Measurements from ENCODE around the gene ZNF692.

The ZNF692 gene

DNA sequence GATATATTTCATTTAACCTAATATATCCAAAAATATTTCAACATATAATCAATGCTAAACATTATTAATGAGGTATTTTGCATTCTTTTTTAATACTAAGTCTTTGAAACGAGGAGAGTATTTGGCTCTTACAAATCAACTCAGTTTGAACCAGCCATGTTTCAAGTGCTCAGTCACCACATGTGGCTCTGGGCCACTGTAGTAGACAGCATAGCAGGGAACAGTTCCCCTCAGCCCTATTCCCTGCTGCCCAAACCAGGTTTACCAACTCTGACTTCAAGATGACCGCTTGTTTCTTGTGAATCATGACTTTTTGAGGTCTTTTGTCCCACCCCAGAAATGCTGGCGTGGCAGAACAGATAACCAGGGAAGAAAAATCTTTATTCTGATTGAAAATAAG, 15.2 kb downstream of the ZNF692 start:
- TF ChIP-seq ZBTB7A (IDR thresholded peaks at IDR 0.05; ENCODE audit: low read depth) (no peak), EP300 (IDR thresholded peaks at IDR 0.05; ENCODE audit: borderline replicate concordance) (no peak), FOXM1 (IDR thresholded peaks at IDR 0.05; ENCODE audit: borderline replicate concordance, low read depth) (no peak)
- TF ChIP-seq, protein P1, sequence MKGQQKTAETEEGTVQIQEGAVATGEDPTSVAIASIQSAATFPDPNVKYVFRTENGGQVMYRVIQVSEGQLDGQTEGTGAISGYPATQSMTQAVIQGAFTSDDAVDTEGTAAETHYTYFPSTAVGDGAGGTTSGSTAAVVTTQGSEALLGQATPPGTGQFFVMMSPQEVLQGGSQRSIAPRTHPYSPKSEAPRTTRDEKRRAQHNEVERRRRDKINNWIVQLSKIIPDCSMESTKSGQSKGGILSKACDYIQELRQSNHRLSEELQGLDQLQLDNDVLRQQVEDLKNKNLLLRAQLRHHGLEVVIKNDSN (IDR thresholded peaks at IDR 0.05), result no peak

GRCh38 chr1:248842781-248843331, 16.0 kb downstream of the ZNF692 start:
- TF ChIP-seq TCF12 (IDR thresholded peaks at IDR 0.05; ENCODE audit: low read depth) (no peak), RAD21 (IDR thresholded peaks at IDR 0.05; ENCODE audit: low read depth) (no peak), NFIC (IDR thresholded peaks at IDR 0.05) (no peak), EP300 (IDR thresholded peaks at IDR 0.05; ENCODE audit: borderline replicate concordance) (no peak), TAF1 (IDR thresholded peaks at IDR 0.05; ENCODE audit: low read depth) (no peak), FOXM1 (IDR thresholded peaks at IDR 0.05; ENCODE audit: borderline replicate concordance, low read depth) (no peak), EGR1 (IDR thresholded peaks at IDR 0.05) (no peak), CEBPB (IDR thresholded peaks at IDR 0.05) (no peak), MAX (IDR thresholded peaks at IDR 0.05) (no peak), ZBTB7A (IDR thresholded peaks at IDR 0.05; ENCODE audit: low read depth) (no peak), TEAD4 (IDR thresholded peaks at IDR 0.05) (no peak), CREB1 (IDR thresholded peaks at IDR 0.05; ENCODE audit: low read depth) (no peak), YY1 (IDR thresholded peaks at IDR 0.05; ENCODE audit: low read depth) (no peak)
- TF ChIP-seq, protein P1 (IDR thresholded peaks at IDR 0.05), result no peak
- TF ChIP-seq, protein P2, sequence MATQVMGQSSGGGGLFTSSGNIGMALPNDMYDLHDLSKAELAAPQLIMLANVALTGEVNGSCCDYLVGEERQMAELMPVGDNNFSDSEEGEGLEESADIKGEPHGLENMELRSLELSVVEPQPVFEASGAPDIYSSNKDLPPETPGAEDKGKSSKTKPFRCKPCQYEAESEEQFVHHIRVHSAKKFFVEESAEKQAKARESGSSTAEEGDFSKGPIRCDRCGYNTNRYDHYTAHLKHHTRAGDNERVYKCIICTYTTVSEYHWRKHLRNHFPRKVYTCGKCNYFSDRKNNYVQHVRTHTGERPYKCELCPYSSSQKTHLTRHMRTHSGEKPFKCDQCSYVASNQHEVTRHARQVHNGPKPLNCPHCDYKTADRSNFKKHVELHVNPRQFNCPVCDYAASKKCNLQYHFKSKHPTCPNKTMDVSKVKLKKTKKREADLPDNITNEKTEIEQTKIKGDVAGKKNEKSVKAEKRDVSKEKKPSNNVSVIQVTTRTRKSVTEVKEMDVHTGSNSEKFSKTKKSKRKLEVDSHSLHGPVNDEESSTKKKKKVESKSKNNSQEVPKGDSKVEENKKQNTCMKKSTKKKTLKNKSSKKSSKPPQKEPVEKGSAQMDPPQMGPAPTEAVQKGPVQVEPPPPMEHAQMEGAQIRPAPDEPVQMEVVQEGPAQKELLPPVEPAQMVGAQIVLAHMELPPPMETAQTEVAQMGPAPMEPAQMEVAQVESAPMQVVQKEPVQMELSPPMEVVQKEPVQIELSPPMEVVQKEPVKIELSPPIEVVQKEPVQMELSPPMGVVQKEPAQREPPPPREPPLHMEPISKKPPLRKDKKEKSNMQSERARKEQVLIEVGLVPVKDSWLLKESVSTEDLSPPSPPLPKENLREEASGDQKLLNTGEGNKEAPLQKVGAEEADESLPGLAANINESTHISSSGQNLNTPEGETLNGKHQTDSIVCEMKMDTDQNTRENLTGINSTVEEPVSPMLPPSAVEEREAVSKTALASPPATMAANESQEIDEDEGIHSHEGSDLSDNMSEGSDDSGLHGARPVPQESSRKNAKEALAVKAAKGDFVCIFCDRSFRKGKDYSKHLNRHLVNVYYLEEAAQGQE (IDR thresholded peaks at IDR 0.05; ENCODE audit: low read depth), result no peak

GRCh38 chr1:248841702-248842395, 17.0 kb downstream of the ZNF692 start:
- TF ChIP-seq RAD21 (IDR thresholded peaks at IDR 0.05; ENCODE audit: low read depth), result peak; percentile 60
- TF ChIP-seq MAX (IDR thresholded peaks at IDR 0.05), result no peak
- no peak for TF ChIP-seq YY1 (IDR thresholded peaks at IDR 0.05; ENCODE audit: low read depth)

DNA sequence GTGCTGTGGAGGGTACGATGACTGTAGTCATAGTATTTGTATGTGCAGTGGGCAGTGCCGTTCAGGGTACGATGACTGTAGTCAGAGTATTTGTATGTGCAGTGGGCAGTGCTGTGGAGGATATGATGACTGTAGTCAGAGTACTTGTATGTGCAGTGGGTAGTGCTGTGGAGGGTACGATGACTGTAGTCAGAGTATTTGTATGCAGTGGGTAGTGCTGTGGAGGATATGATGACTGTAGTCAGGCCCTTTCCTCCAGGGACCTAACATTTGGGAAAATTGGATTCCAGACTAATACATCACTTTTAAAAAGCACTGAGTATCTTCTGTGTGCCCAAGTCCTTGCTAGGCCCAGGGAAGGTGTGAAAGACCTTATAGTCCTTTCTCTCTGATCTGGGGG, 17.9 kb downstream of the ZNF692 start:
- TF ChIP-seq MAX (IDR thresholded peaks at IDR 0.05) (no peak), TCF12 (IDR thresholded peaks at IDR 0.05; ENCODE audit: low read depth) (no peak), TEAD4 (IDR thresholded peaks at IDR 0.05) (no peak), TAF1 (IDR thresholded peaks at IDR 0.05; ENCODE audit: low read depth) (no peak), ZBTB7A (IDR thresholded peaks at IDR 0.05; ENCODE audit: low read depth) (no peak), RAD21 (IDR thresholded peaks at IDR 0.05; ENCODE audit: low read depth) (no peak), EGR1 (IDR thresholded peaks at IDR 0.05) (no peak), FOXM1 (IDR thresholded peaks at IDR 0.05; ENCODE audit: borderline replicate concordance, low read depth) (no peak), YY1 (IDR thresholded peaks at IDR 0.05; ENCODE audit: low read depth) (no peak), CEBPB (IDR thresholded peaks at IDR 0.05) (no peak), EP300 (IDR thresholded peaks at IDR 0.05; ENCODE audit: borderline replicate concordance) (no peak), CREB1 (IDR thresholded peaks at IDR 0.05; ENCODE audit: low read depth) (no peak), NFIC (IDR thresholded peaks at IDR 0.05) (no peak)
- TF ChIP-seq, protein P2 (IDR thresholded peaks at IDR 0.05; ENCODE audit: low read depth), result no peak
- TF ChIP-seq, protein P1 (IDR thresholded peaks at IDR 0.05), result no peak

- TF ChIP-seq FOXM1 (IDR thresholded peaks at IDR 0.05; ENCODE audit: borderline replicate concordance, low read depth) (no peak), MAX (IDR thresholded peaks at IDR 0.05) (no peak), EP300 (IDR thresholded peaks at IDR 0.05; ENCODE audit: borderline replicate concordance) (no peak), NFIC (IDR thresholded peaks at IDR 0.05) (no peak), ZBTB7A (IDR thresholded peaks at IDR 0.05; ENCODE audit: low read depth) (no peak), RAD21 (IDR thresholded peaks at IDR 0.05; ENCODE audit: low read depth) (no peak), TCF12 (IDR thresholded peaks at IDR 0.05; ENCODE audit: low read depth) (no peak), TAF1 (IDR thresholded peaks at IDR 0.05; ENCODE audit: low read depth) (no peak), CREB1 (IDR thresholded peaks at IDR 0.05; ENCODE audit: low read depth) (no peak), EGR1 (IDR thresholded peaks at IDR 0.05) (no peak), YY1 (IDR thresholded peaks at IDR 0.05; ENCODE audit: low read depth) (no peak), CEBPB (IDR thresholded peaks at IDR 0.05) (no peak), TEAD4 (IDR thresholded peaks at IDR 0.05) (no peak)
- TF ChIP-seq, protein P2 (IDR thresholded peaks at IDR 0.05; ENCODE audit: low read depth), result no peak
- TF ChIP-seq, protein P1 (IDR thresholded peaks at IDR 0.05), result no peak
Observed at GRCh38 chr1:248839168-248839555, 19.7 kb downstream of the ZNF692 start.

All from Ishikawa (cell line).